HCT116 (cell line): ENCODE results near the gene GAPDH. TPM values are rescaled to one million over a fixed set of nuclear protein-coding genes. Genes with fewer than 3 reads are reported as not detected.

ENCODE experiments used
- ATAC-seq: fragments of 200-7000 bp; cut with Tn5 transposase; 2 replicates; pipeline ENCODE4 v1.9.1; 2020; ENCODE audit warnings: mild to moderate bottlenecking, moderate library complexity
- BruUV-seq: library from RNA; stranded (reverse); fragments of 400-500 nt; replicated peaks from 2 replicates; lab custom pipeline; 2021; lab: Mats Ljungman, UMichigan
- CTCF ChIA-PET: fragments of 300-600 bp; sonication (Branson Sonifier 250); formaldehyde crosslinking; loops from one replicate; lab custom pipeline; 2021; ENCODE audit warnings: antibody characterized with exemption; lab: Charles Lee
- POLR2A ChIA-PET: fragments of 300-600, 350-600 bp; sonication (Branson Sonifier 250); formaldehyde crosslinking; loops from one replicate; lab custom pipeline; 2021; ENCODE audit warnings: antibody characterized with exemption; lab: Charles Lee
- RAD21 ChIA-PET, 2 experiments: fragments of 300-600 bp; sonication (Branson Sonifier 250); formaldehyde crosslinking; loops; one replicate each; lab custom pipeline; 2023; ENCODE audit warnings: low total read pairs in 2 of 2; ENCODE audit not compliant: uncharacterized antibody in 2 of 2, unreplicated experiment in 2 of 2, low non-redundant PET in 1 of 2; lab: Charles Lee
- DNase-seq: peaks from one replicate; pipeline ENCODE4 v3.0.0-alpha.2; 2010; ENCODE audit warnings: low read depth, low spot score
- H2AFZ ChIP-seq: fragments of 200-600 bp; shearing (Covaris generic), sonication (generic); 2 replicates; pipeline ENCODE4 v1.6.1; 2017; ENCODE audit warnings: low read depth, mixed run types, mixed read lengths, antibody characterized with exemption, low read length; ENCODE audit not compliant: poor library complexity, severe bottlenecking
- H3K27ac ChIP-seq: 2 replicates; pipeline ENCODE4 v1.5.1; 2012; ENCODE audit warnings: low read depth, low read length
- H3K27me3 ChIP-seq: fragments of 200-600 bp; sonication (generic); 2 replicates; pipeline ENCODE4 v1.6.1; 2016; ENCODE audit warnings: mixed run types, low read length, mixed read lengths; ENCODE audit not compliant: insufficient read depth
- H3K36me3 ChIP-seq, 2 experiments: fragments of 200-500 bp in 1 of 2; fragments of 200-600 bp in 1 of 2; sonication (Bioruptor generic) in 1 of 2; sonication (generic) in 1 of 2; 2 replicates each; pipeline versions ENCODE4 v1.5.1 to v1.6.1; 2014 to 2016; ENCODE audit warnings: low read length in 2 of 2, inconsistent platforms in 1 of 2, mixed read lengths in 1 of 2, mixed run types in 1 of 2; ENCODE audit not compliant: insufficient read depth in 2 of 2, control insufficient read depth in 1 of 2
- H3K4me1 ChIP-seq, 2 experiments: fragments of 200-600 bp in 1 of 2; sonication (generic) in 1 of 2; 2 replicates each; pipeline versions ENCODE4 v1.5.1 to v1.6.1; 2012 to 2017; ENCODE audit warnings: low read length in 2 of 2, inconsistent platforms in 1 of 2, mild to moderate bottlenecking in 1 of 2, mixed read lengths in 1 of 2, mixed run types in 1 of 2, moderate library complexity in 1 of 2; ENCODE audit not compliant: insufficient read depth in 2 of 2, control insufficient read depth in 1 of 2
- H3K4me2 ChIP-seq: fragments of 200-600 bp; sonication (generic); 2 replicates; pipeline ENCODE4 v1.6.1; 2017; ENCODE audit warnings: mixed run types, low read length, mixed read lengths
- H3K4me3 ChIP-seq, 2 experiments: fragments of 200-600 bp in 1 of 2; sonication (generic) in 1 of 2; replicated peaks in 1 of 2; 2 replicates each; pipeline ENCODE4 v1.5.1; 2011 to 2016; ENCODE audit warnings: low read length in 2 of 2, control low read depth in 1 of 2, low read depth in 1 of 2, mild to moderate bottlenecking in 1 of 2, mixed read lengths in 1 of 2, mixed run types in 1 of 2
- H3K79me2 ChIP-seq: fragments of 200-600 bp; sonication (generic); 2 replicates; pipeline ENCODE4 v1.6.1; 2017; ENCODE audit warnings: mild to moderate bottlenecking, mixed run types, low read length, moderate library complexity, mixed read lengths; ENCODE audit not compliant: insufficient read depth
- H3K9ac ChIP-seq: fragments of 200-600 bp; sonication (generic); 2 replicates; pipeline ENCODE4 v1.6.1; 2016; ENCODE audit warnings: low read length, mixed read lengths
- H3K9me2 ChIP-seq: fragments of 200-600 bp; sonication (generic), shearing (Covaris generic); 2 replicates; pipeline ENCODE4 v1.6.1; 2017; ENCODE audit warnings: mixed run types, mild to moderate bottlenecking, moderate library complexity; ENCODE audit not compliant: insufficient read depth
- H3K9me3 ChIP-seq, 2 experiments: fragments of 200-500 bp in 1 of 2; fragments of 200-600 bp in 1 of 2; sonication (Bioruptor generic) in 1 of 2; sonication (generic) in 1 of 2; 2 replicates each; pipeline ENCODE4 v1.6.1; 2014 to 2017; ENCODE audit warnings: low read length in 2 of 2, mixed read lengths in 2 of 2, inconsistent platforms in 1 of 2, low read depth in 1 of 2, mild to moderate bottlenecking in 1 of 2, mixed run types in 1 of 2, moderate library complexity in 1 of 2; ENCODE audit not compliant: control insufficient read depth in 1 of 2, insufficient read depth in 1 of 2
- H4K20me1 ChIP-seq: fragments of 200-600 bp; sonication (generic), shearing (Covaris generic); 2 replicates; pipeline ENCODE4 v1.6.1; 2017; ENCODE audit warnings: mixed run types, mild to moderate bottlenecking, moderate library complexity; ENCODE audit not compliant: insufficient read depth
- CBX3 ChIP-seq: IDR thresholded peaks from 2 replicates; pipeline ENCODE4 v1.6.1; 2012; ENCODE audit warnings: low read depth
- ELF1 ChIP-seq: IDR thresholded peaks from 2 replicates; pipeline ENCODE4 v1.6.1; 2012; ENCODE audit warnings: low read depth, borderline replicate concordance
- EZH2phosphoT487 ChIP-seq: fragments of 200-600 bp; IDR thresholded peaks from 2 replicates; pipeline ENCODE4 v1.6.1; 2018; ENCODE audit warnings: antibody characterized with exemption, borderline replicate concordance
- FOSL1 ChIP-seq: IDR thresholded peaks from 2 replicates; pipeline ENCODE4 v1.6.1; 2012; ENCODE audit warnings: low read depth
- JUND ChIP-seq: IDR thresholded peaks from 2 replicates; pipeline ENCODE4 v1.6.1; 2012
- POLR2AphosphoS5 ChIP-seq: IDR thresholded peaks from 2 replicates; pipeline ENCODE4 v1.6.1; 2011; ENCODE audit warnings: mild to moderate bottlenecking, low read depth, low read length, moderate library complexity
- SIN3A ChIP-seq: IDR thresholded peaks from 2 replicates; pipeline ENCODE4 v1.6.1; 2012; ENCODE audit warnings: low read depth
- SP1 ChIP-seq: IDR thresholded peaks from 2 replicates; pipeline ENCODE4 v1.6.1; 2012; ENCODE audit warnings: low read depth
- TCF7L2 ChIP-seq: IDR thresholded peaks from 2 replicates; pipeline ENCODE4 v1.7.0; 2011; ENCODE audit warnings: borderline replicate concordance, inconsistent platforms; ENCODE audit not compliant: insufficient read depth, insufficient read length; ENCODE audit errors: extremely low read depth
- ZNF274 ChIP-seq: fragments of 200-500 bp; sonication (Bioruptor generic); IDR thresholded peaks from 2 replicates; pipeline ENCODE4 v1.6.1; 2014; ENCODE audit warnings: mild to moderate bottlenecking, low read depth, low read length, inconsistent platforms
- intact Hi-C: fragments of 100-400 bp; cut with micrococcal nuclease; formaldehyde crosslinking; loops from 2 replicates; pipeline ENCODE4 v1.10.0; 2022
- total RNA-seq: library from RNA; stranded (reverse); gene quantifications from one replicate; pipeline ENCODE4 v1.2.1, GENCODE V29; 2021; ENCODE audit not compliant: unreplicated experiment
- TF ChIP-seq, protein P1 (sequence below), 3 experiments: fragments of 200-600 bp in 1 of 3; sonication (generic) in 1 of 3; IDR thresholded peaks in 2 of 3; conservative IDR thresholded peaks in 1 of 3; 2 replicates each; pipeline ENCODE4 v1.5.1; 2012 to 2017; ENCODE audit warnings: low read depth in 2 of 3, low read length in 2 of 3, antibody characterized with exemption in 1 of 3, borderline replicate concordance in 1 of 3, control low read depth in 1 of 3, mild to moderate bottlenecking in 1 of 3, mixed read lengths in 1 of 3, mixed run types in 1 of 3, moderate library complexity in 1 of 3; ENCODE audit not compliant: insufficient read depth in 1 of 3
- TF ChIP-seq, protein P2 (sequence below): IDR thresholded peaks from 2 replicates; pipeline ENCODE4 v1.6.1; 2012
- TF ChIP-seq, protein P3 (sequence below): IDR thresholded peaks from 2 replicates; pipeline ENCODE4 v1.6.1; 2011; ENCODE audit warnings: mild to moderate bottlenecking, low read length, moderate library complexity; ENCODE audit not compliant: insufficient replicate concordance; ENCODE audit errors: extremely low read depth

GAPDH gene
- total RNA-seq, 1 experiment from 2014 or later: 5,901 TPM

DNA sequence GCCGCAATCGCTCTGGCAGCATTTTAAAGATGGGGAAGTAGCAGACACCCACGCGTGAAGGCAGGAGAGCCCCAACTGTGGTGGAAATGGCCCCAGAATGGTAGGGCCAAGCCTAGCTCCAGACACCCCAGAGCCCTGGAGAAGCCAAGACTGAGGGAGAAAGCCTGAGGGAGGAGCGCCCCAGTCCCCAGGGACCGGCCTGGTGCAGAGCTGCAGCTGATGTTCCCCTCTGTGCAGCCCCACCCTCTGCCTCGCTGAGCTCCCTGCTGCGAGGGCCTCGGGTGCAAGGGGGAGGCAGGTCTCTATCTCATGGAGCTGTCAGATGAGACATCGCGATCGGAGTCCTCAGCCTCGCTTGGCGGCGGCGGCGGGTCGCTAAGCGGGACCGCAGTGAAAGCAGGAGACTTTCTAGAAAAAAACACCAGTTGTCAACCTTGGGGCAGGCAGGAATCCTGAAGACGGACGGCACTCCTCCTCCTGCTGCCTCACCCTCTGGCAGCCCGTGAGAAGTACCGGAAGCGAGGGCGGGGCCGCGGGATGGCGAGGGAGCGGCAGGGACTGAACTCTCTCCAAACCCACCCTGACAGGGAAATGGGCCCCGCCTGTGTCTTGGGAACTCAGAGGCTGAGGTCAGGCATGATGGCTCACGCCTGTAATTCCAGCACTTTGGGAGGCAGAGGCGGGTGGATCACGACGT is 6.0 kb downstream of the GAPDH start:
- CTCF ChIA-PET: interaction anchor here (0.6 to 2.6 kb wide), 11 partner anchors 11 to 345 kb away, joined by 3 to 10 read pairs (median 3); partner anchors contain the start of gene NOP2
- H2AFZ ChIP-seq: no peak overlapping the region
- H3K9me3 ChIP-seq: no peaks in the 10 kb centered on the region
- H4K20me1 ChIP-seq: peaks cover 20% of the 10 kb centered on the region; the same call in 1 of the 2 replicates
- no peaks in the 10 kb centered on the region for H3K27me3 ChIP-seq
- no TSS peak for BruUV-seq
- H3K9ac ChIP-seq: peak overlapping the region; percentile 52
- intact Hi-C loops: no loop called here
- POLR2A ChIA-PET: interaction anchor here (0.9 to 7.0 kb wide), 3 partner anchors 10 to 70 kb away, joined by 3 to 84 read pairs (median 4); partner anchors contain the start of gene VAMP1
- peaks cover 23% of the 10 kb centered on the region for H3K79me2 ChIP-seq
- RAD21 ChIA-PET: no interaction called here
- H3K27ac ChIP-seq: peak overlapping the region; percentile 84
- TF ChIP-seq ZNF274 (no peak), SP1 (no peak), FOSL1 (no peak), EZH2phosphoT487 (no peak), POLR2AphosphoS5 (0 out of 2 replicates have a peak, but pooled peaks have one; percentile 14), ELF1 (no peak), CBX3 (no peak), TCF7L2 (peak; percentile 74), SIN3A (no peak), JUND (no peak)
- TF ChIP-seq, protein P1, sequence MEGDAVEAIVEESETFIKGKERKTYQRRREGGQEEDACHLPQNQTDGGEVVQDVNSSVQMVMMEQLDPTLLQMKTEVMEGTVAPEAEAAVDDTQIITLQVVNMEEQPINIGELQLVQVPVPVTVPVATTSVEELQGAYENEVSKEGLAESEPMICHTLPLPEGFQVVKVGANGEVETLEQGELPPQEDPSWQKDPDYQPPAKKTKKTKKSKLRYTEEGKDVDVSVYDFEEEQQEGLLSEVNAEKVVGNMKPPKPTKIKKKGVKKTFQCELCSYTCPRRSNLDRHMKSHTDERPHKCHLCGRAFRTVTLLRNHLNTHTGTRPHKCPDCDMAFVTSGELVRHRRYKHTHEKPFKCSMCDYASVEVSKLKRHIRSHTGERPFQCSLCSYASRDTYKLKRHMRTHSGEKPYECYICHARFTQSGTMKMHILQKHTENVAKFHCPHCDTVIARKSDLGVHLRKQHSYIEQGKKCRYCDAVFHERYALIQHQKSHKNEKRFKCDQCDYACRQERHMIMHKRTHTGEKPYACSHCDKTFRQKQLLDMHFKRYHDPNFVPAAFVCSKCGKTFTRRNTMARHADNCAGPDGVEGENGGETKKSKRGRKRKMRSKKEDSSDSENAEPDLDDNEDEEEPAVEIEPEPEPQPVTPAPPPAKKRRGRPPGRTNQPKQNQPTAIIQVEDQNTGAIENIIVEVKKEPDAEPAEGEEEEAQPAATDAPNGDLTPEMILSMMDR (IDR thresholded peaks at IDR 0.05 in 2 of 3, conservative IDR thresholded peaks at IDR 0.05 in 1 of 3; ENCODE audit: borderline replicate concordance in 1 of 3, insufficient read depth in 1 of 3, low read depth in 2 of 3, low read length in 2 of 3): no peak
- TF ChIP-seq, protein P2, sequence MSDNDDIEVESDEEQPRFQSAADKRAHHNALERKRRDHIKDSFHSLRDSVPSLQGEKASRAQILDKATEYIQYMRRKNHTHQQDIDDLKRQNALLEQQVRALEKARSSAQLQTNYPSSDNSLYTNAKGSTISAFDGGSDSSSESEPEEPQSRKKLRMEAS: no peak
- TF ChIP-seq, protein P3, sequence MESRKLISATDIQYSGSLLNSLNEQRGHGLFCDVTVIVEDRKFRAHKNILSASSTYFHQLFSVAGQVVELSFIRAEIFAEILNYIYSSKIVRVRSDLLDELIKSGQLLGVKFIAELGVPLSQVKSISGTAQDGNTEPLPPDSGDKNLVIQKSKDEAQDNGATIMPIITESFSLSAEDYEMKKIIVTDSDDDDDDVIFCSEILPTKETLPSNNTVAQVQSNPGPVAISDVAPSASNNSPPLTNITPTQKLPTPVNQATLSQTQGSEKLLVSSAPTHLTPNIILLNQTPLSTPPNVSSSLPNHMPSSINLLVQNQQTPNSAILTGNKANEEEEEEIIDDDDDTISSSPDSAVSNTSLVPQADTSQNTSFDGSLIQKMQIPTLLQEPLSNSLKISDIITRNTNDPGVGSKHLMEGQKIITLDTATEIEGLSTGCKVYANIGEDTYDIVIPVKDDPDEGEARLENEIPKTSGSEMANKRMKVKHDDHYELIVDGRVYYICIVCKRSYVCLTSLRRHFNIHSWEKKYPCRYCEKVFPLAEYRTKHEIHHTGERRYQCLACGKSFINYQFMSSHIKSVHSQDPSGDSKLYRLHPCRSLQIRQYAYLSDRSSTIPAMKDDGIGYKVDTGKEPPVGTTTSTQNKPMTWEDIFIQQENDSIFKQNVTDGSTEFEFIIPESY: no peak
- DNase-seq (peak; percentile 67), ATAC-seq (peak; percentile 61)
- H3K9me2 ChIP-seq: no peaks in the 10 kb centered on the region
- H3K36me3 ChIP-seq: peaks cover 17 to 26% of the 10 kb centered on the region in 2 experiments; a peak in 3 of 4 replicates
- peaks cover 20 to 64% of the 10 kb centered on the region in 2 experiments for H3K4me1 ChIP-seq
- peak overlapping the region; percentile 94 for H3K4me2 ChIP-seq
- H3K4me3 ChIP-seq: peak overlapping the region; percentile 31 to 58
